Vagina (tissue), 2 donors: Measurements from ENCODE around the gene NPHP1. TPM values are rescaled to one million over a fixed set of nuclear protein-coding genes. Genes with fewer than 3 reads are reported as not detected.
"Not testable (repeated sequence)": the region's sequence is repeated elsewhere in the genome, so short reads cannot be mapped to it uniquely, and the experiment has no call there.

Source experiments
- DNase-seq, 2 donors: peaks; one replicate each; pipeline ENCODE4 v3.0.0-alpha.2; 2017; ENCODE audit errors: extremely low spot score in 2 of 2
- H3K27ac ChIP-seq: fragments of 200-600 bp; sonication (generic); one replicate; pipeline ENCODE4 v1.5.1; 2019
- H3K27me3 ChIP-seq: fragments of 200-600 bp; sonication (generic); one replicate; pipeline ENCODE4 v1.5.1; 2019
- H3K36me3 ChIP-seq, 2 donors: fragments of 200-600 bp; sonication (generic); one replicate each; pipeline ENCODE4 v1.5.1; 2017 to 2019
- H3K4me1 ChIP-seq: fragments of 200-600 bp; sonication (generic); one replicate; pipeline ENCODE4 v1.5.1; 2019
- H3K4me3 ChIP-seq, 2 donors: fragments of 200-600 bp; sonication (generic); 1 replicate in 1 of 2; 2 replicates in 1 of 2; pipeline ENCODE4 v1.5.1; 2016 to 2019
- H3K9me3 ChIP-seq: fragments of 200-600 bp; sonication (generic); one replicate; pipeline ENCODE4 v1.5.1; 2019
- CTCF ChIP-seq, 3 experiments: fragments of 450-650 bp in 2 of 3; fragments of 200-600 bp in 1 of 3; sonication (generic) in 1 of 3; IDR thresholded peaks; one replicate each; pipeline ENCODE4 v1.5.1; 2017 to 2019; ENCODE audit warnings: antibody characterized with exemption in 3 of 3, mild to moderate bottlenecking in 2 of 3, moderate library complexity in 2 of 3
- POLR2A ChIP-seq, 2 donors: fragments of 450-650 bp; IDR thresholded peaks; one replicate each; pipeline ENCODE4 v1.6.1; 2017; ENCODE audit warnings: antibody characterized with exemption in 2 of 2, mild to moderate bottlenecking in 2 of 2, moderate library complexity in 2 of 2
- POLR2AphosphoS5 ChIP-seq, 2 donors: sonication (generic); formaldehyde crosslinking; IDR thresholded peaks; one replicate each; pipeline ENCODE4 v1.9.0; 2017; ENCODE audit warnings: antibody characterized with exemption in 2 of 2, mild to moderate bottlenecking in 2 of 2, low read depth in 1 of 2; ENCODE audit not compliant: insufficient read depth in 1 of 2
- intact Hi-C: fragments of 100-400 bp; cut with DNase I; formaldehyde crosslinking; loops from one replicate; pipeline ENCODE4 v1.15.1; 2023
- total RNA-seq: library from RNA; depleted of rRNA; stranded (reverse); fragments of >200 nt; gene quantifications from one replicate; pipeline ENCODE4 v1.2.3, GENCODE V29; 2016

NPHP1 gene
- total RNA-seq, 1 donor from 2014 or later, result 4.9 TPM

DNA sequence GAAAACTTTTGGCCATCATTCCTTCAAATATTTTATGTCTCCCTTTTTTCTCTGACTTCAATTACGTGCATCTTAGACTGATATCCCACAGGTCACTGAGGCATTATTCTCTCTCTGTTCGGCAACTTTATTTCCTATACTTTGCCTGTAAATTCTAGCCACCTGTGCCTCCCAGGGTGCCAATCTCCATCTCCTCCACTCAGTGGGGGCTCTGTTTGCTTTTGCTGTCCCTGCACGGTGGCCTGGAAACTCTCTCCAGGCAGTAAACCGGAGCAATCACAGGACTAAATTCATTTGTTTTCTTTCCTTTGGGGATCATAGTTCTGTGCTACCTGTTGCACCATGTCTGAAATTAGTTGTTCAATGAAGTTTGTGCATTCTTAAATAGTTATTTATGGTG, 17.1 kb upstream of the NPHP1 start:
- Histone ChIP-seq H3K4me3 (no peak overlapping the region), H3K27me3 (no peaks in the 10 kb centered on the region)
- TF ChIP-seq POLR2A (IDR thresholded peaks at IDR 0.05), result no peak
- TF ChIP-seq CTCF (IDR thresholded peaks at IDR 0.05), result no peak
- TF ChIP-seq POLR2AphosphoS5 (IDR thresholded peaks at IDR 0.05; ENCODE audit: insufficient read depth in 1 of 2, low read depth in 1 of 2), result no peak

DNA sequence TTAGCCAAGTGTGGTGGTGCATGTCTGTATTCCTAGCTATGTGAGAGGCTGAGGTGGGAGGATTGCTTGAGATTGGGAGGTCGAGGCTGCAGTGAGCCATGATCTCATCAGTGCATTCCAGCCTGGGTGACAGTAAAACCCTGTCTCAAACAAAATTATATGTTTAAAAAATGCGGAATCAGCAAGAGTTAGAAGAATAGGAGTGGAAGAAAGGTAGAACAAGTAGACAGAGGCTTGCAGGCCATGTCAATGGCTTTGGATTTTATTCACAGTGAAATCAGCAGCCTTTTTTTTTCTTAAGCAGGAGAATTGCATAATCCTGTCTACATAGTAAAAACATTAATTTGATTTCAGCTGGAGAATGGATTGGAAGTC, 15.4 kb upstream of the NPHP1 start:
- DNase-seq, result no peak
- H3K9me3 ChIP-seq, result no peaks in the 10 kb centered on the region
- intact Hi-C loops, result no loop called here

More for the DNA sequence above, 17.1 kb upstream of the NPHP1 start:
- Histone ChIP-seq H3K9me3 (no peaks in the 10 kb centered on the region), H3K36me3 (no peaks in the 10 kb centered on the region), H3K4me1 (no peaks in the 10 kb centered on the region), H3K27ac (no peak overlapping the region)
- intact Hi-C loops, result no loop called here
- DNase-seq, result no peak

DNA sequence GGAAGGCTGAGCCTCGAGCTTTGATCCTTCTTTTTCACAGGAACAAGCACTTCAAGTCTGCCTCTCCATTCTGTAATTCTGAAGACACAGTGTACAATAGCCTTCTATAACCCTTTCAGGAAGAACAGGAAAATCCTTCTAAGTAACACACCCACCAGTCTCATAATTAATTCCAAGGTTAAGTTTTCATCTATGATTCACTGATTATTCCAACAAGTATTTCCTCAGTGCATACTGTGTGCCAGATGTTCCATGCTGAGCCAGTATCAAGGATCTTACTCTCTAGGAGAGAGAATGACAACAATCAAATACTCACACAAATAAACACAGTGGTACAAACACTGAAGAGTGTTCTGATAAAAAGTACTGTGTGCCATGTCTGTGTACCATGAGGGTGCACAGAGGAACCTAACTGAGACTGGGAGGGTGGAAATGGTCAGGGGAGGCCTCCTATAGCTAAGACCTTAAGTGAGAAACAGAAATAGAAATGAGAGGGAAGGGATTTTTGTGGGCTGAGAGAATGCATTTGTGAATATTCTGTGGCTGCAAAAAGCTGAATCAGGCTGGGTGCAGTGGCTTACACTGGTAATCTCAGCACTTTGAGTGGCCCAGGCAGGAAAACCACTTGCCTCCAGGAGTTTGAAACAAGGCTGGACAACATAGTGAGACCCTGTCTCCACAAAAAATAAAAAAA, 14.8 kb upstream of the NPHP1 start:
- H3K4me1 ChIP-seq, result no peaks in the 10 kb centered on the region
- intact Hi-C loops, result no loop called here
- no peak for TF ChIP-seq CTCF (IDR thresholded peaks at IDR 0.05)
- no peak for TF ChIP-seq POLR2A (IDR thresholded peaks at IDR 0.05)
- no peak for TF ChIP-seq POLR2AphosphoS5 (IDR thresholded peaks at IDR 0.05; ENCODE audit: insufficient read depth in 1 of 2, low read depth in 1 of 2)
- H3K27ac ChIP-seq, result no peak overlapping the region
- no peaks in the 10 kb centered on the region for H3K36me3 ChIP-seq
- no peaks in the 10 kb centered on the region for H3K9me3 ChIP-seq
- no peaks in the 10 kb centered on the region for H3K27me3 ChIP-seq
- H3K4me3 ChIP-seq, result no peak overlapping the region
- DNase-seq, result no peak

More for the DNA sequence above, 15.4 kb upstream of the NPHP1 start:
- TF ChIP-seq CTCF (IDR thresholded peaks at IDR 0.05) (no peak), POLR2AphosphoS5 (IDR thresholded peaks at IDR 0.05; ENCODE audit: insufficient read depth in 1 of 2, low read depth in 1 of 2) (no peak), POLR2A (IDR thresholded peaks at IDR 0.05) (no peak)
- H3K27ac ChIP-seq, result no peak overlapping the region
- no peak overlapping the region for H3K4me3 ChIP-seq
- no peaks in the 10 kb centered on the region for H3K27me3 ChIP-seq
- no peaks in the 10 kb centered on the region for H3K4me1 ChIP-seq
- no peaks in the 10 kb centered on the region for H3K36me3 ChIP-seq

DNA sequence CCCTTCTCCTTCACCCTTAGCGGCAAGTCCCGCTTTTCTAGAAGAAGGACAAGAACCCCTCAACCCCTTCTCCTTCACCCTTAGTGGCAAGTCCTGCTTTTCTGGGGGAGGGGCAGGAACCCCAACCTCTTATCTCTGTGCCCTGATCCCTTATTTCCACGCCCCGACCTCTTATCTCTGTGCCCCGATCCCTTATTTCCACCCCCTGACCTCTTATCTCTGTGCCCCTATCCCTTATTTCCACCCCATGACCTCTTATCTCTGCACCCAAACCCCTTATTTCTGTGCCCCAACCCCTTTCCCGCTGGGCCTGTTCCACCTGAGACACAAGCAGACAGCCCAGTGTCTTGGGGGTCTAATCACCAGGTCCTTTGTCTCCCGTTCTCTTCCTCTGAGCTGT, 14.1 kb upstream of the NPHP1 start:
- H3K4me3 ChIP-seq, H3K36me3 ChIP-seq, H3K27ac ChIP-seq, H3K4me1 ChIP-seq, H3K9me3 ChIP-seq, DNase-seq, H3K27me3 ChIP-seq, intact Hi-C loops: not testable (repeated sequence)

GRCh38 chr2:110216803-110217202, 12.0 kb upstream of the NPHP1 start:
- no peak for DNase-seq
- no peaks in the 10 kb centered on the region for H3K9me3 ChIP-seq
- no peak overlapping the region for H3K4me3 ChIP-seq
- intact Hi-C loops, result no loop called here
- TF ChIP-seq POLR2A (IDR thresholded peaks at IDR 0.05), result no peak
- no peak for TF ChIP-seq CTCF (IDR thresholded peaks at IDR 0.05)
- no peak for TF ChIP-seq POLR2AphosphoS5 (IDR thresholded peaks at IDR 0.05; ENCODE audit: insufficient read depth in 1 of 2, low read depth in 1 of 2)
- H3K4me1 ChIP-seq, result peaks cover under 1% of the 10 kb centered on the region
- no peak overlapping the region for H3K27ac ChIP-seq
- H3K27me3 ChIP-seq, result no peaks in the 10 kb centered on the region
- no peaks in the 10 kb centered on the region for H3K36me3 ChIP-seq
